ENCODE data around the gene NAV2.

GRCh38 chr11:19789835-19790710 is 77.4 kb downstream of the NAV2 start:
- TF ChIP-seq CTCF (IDR thresholded peaks at IDR 0.05) = no peak
- TF ChIP-seq POLR2A (IDR thresholded peaks at IDR 0.05) = no peak
- no peak for TF ChIP-seq EP300 (IDR thresholded peaks at IDR 0.05)
